ENCODE results near the gene SERAC1.

DNA sequence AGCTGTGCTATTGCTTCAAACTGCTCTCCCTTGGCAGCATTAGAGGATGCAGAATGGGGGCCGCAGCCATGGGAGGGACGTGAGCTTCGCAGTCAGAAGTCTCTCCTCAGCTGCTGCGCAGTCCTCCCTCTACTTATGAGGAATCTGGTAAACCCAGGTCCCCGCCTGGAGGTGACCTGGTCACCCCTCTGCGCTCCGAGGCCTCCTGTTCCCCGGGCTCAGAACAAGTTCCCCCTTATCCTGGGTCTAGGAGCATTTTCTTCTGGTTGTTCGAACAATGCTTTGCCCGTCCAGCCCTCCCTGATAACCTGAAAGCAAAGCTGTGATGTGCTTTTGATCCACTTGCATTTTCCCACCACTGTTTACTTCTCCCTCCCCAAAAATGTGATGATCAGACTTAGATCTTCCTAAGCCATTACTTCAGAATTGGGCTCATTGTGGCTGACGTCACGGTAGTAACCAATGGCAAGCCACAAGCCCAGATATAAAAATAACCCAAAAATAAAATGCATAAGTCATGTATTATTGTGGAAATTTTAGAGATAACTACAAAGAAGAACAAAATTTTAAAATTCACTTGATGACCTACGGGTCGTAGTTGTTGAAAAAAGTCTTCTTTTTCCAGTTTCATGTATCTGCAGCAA is 80.7 kb downstream of the SERAC1 start:
- TF ChIP-seq POLR2A (IDR thresholded peaks at IDR 0.05) (no peak), EP300 (IDR thresholded peaks at IDR 0.05) (no peak), CTCF (IDR thresholded peaks at IDR 0.05) (no peak)
